OCI-LY7 (cell line): ENCODE results near the gene SLC16A3. TPM values are rescaled to one million over a fixed set of nuclear protein-coding genes. Genes with fewer than 3 reads are reported as not detected.

ENCODE experiments used
- BruUV-seq: library from RNA; stranded (reverse); fragments of 400-500 nt; replicated peaks from 2 replicates; lab custom pipeline; 2021; lab: Mats Ljungman, UMichigan
- CTCF ChIA-PET: fragments of 300-600 bp; sonication (Branson Sonifier 250); formaldehyde crosslinking; loops from one replicate; lab custom pipeline; 2022; ENCODE audit warnings: antibody characterized with exemption; ENCODE audit not compliant: unreplicated experiment; lab: Charles Lee
- POLR2A ChIA-PET: fragments of 300-600 bp; sonication (Branson Sonifier 250); formaldehyde crosslinking; loops from one replicate; lab custom pipeline; 2022; ENCODE audit warnings: antibody characterized with exemption; lab: Charles Lee
- DNase-seq: peaks from one replicate; pipeline ENCODE4 v3.0.0-alpha.2; 2015; ENCODE audit warnings: low spot score
- H2AFZ ChIP-seq: fragments of 200-600 bp; sonication (generic), shearing (Covaris generic); 2 replicates; pipeline ENCODE4 v1.6.1; 2014; ENCODE audit warnings: mild to moderate bottlenecking, antibody characterized with exemption, low read length, moderate library complexity
- H3K27ac ChIP-seq: fragments of 200-600 bp; sonication (generic); 2 replicates; pipeline ENCODE4 v1.5.1; 2014; ENCODE audit warnings: mixed run types, low read depth, mild to moderate bottlenecking, moderate library complexity, low read length, inconsistent platforms; ENCODE audit not compliant: poor library complexity, severe bottlenecking
- H3K36me3 ChIP-seq: fragments of 200-600 bp; sonication (generic); 2 replicates; pipeline ENCODE4 v1.6.1; 2014; ENCODE audit warnings: mild to moderate bottlenecking, antibody characterized with exemption, low read length, moderate library complexity, mixed read lengths; ENCODE audit not compliant: insufficient read depth
- H3K4me1 ChIP-seq: fragments of 200-600 bp; sonication (generic); 2 replicates; pipeline ENCODE4 v1.5.1; 2014; ENCODE audit warnings: mild to moderate bottlenecking, low read length; ENCODE audit not compliant: insufficient read depth, poor library complexity, severe bottlenecking
- H3K4me2 ChIP-seq: fragments of 200-600 bp; sonication (generic); 2 replicates; pipeline ENCODE4 v1.6.1; 2014; ENCODE audit warnings: mild to moderate bottlenecking, low read length
- H3K4me3 ChIP-seq: fragments of 200-600 bp; sonication (generic); 2 replicates; pipeline ENCODE4 v1.5.1; 2014; ENCODE audit warnings: mild to moderate bottlenecking, low read depth, low read length; ENCODE audit not compliant: poor library complexity, severe bottlenecking
- H3K79me2 ChIP-seq: fragments of 200-600 bp; sonication (generic); 2 replicates; pipeline ENCODE4 v1.6.1; 2016; ENCODE audit warnings: low read depth, mild to moderate bottlenecking, low read length, moderate library complexity, mixed read lengths; ENCODE audit not compliant: insufficient read depth
- H3K9me2 ChIP-seq: fragments of 200-600 bp; sonication (generic); 2 replicates; pipeline ENCODE4 v1.6.1; 2016; ENCODE audit warnings: mild to moderate bottlenecking, low read length, mixed read lengths; ENCODE audit not compliant: insufficient read depth
- H3K9me3 ChIP-seq: fragments of 200-600 bp; sonication (generic); 2 replicates; pipeline ENCODE4 v1.6.1; 2014; ENCODE audit warnings: mild to moderate bottlenecking, mixed run types, low read length, mixed read lengths
- H4K20me1 ChIP-seq: fragments of 200-600 bp; sonication (generic); 2 replicates; pipeline ENCODE4 v1.6.1; 2014; ENCODE audit warnings: mild to moderate bottlenecking, antibody characterized with exemption, low read length, moderate library complexity, mixed read lengths; ENCODE audit not compliant: insufficient read depth
- CTCF ChIP-seq: fragments of 200-600 bp; sonication (generic); conservative IDR thresholded peaks from 2 replicates; pipeline ENCODE4 v1.5.1; 2014; ENCODE audit warnings: mild to moderate bottlenecking, antibody characterized with exemption, low read length, moderate library complexity, mixed read lengths
- EZH2phosphoT487 ChIP-seq: fragments of 200-600 bp; sonication (generic); IDR thresholded peaks from 2 replicates; pipeline ENCODE4 v1.6.1; 2018; ENCODE audit warnings: low read depth, borderline replicate concordance, mild to moderate bottlenecking, mixed run types, antibody characterized with exemption, low read length, moderate library complexity, mixed read lengths
- intact Hi-C: fragments of 100-400 bp; cut with micrococcal nuclease; formaldehyde crosslinking; loops from one replicate; pipeline ENCODE4 v1.10.0; 2022; ENCODE audit not compliant: unreplicated experiment
- total RNA-seq, 2 experiments: library from RNA; depleted of rRNA in 1 of 2; stranded (reverse); fragments of >200 nt in 1 of 2; shearing (Covaris generic) in 1 of 2; gene quantifications; 2 replicates each; pipeline ENCODE4 v1.2.3, GENCODE V29; 2014 to 2022

The SLC16A3 gene
- total RNA-seq, 2 experiments from 2014 or later, result 21.6 to 55.0 TPM

DNA sequence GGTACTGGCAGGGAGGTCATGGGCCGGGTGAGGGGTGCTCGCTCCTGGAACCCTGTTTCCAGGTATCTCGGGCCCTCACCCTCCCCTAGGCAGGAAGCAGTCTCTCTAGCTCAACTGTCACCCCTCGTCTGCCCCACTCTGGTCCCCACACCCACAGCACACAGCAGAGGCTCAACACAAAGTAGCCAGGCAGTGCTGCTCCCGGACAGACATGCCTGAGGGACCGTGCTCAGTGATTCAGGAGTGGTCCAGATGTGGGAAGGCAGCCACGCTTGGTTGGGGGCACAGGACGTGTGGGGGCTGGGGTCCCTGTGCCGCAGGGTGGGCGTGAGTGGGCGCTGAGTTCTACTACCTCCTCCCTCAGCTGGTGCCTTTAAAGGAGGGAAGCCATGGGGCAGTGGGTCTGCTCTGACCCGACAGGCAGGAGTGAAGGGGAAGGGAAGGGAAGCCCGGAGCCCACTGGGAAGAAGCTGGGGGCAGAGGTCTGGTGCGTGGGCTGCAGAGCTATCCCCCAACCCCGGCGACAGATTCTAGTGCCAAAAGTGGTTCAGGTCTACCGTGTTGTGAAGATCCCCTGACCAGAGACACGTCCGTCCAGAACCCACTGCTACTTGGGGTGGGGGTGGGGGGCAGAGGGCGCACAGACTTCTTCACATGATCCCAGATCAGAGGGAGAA, 11.8 kb downstream of the SLC16A3 start:
- H3K4me1 ChIP-seq, result no peaks in the 10 kb centered on the region
- intact Hi-C loops, result no loop called here
- H3K79me2 ChIP-seq, result no peaks in the 10 kb centered on the region
- H3K4me2 ChIP-seq, result no peak overlapping the region
- POLR2A ChIA-PET, result no interaction called here
- DNase-seq, result no peak
- TF ChIP-seq EZH2phosphoT487 (no peak), CTCF (no peak)
- no TSS peak for BruUV-seq
- no peak overlapping the region for H2AFZ ChIP-seq
- 0 out of 2 replicates have a peak, but pooled peaks cover 4% of the 10 kb centered on the region for H4K20me1 ChIP-seq
- H3K27ac ChIP-seq, result no peak overlapping the region
- peaks cover 34% of the 10 kb centered on the region for H3K36me3 ChIP-seq
- H3K9me3 ChIP-seq, result no peaks in the 10 kb centered on the region
- CTCF ChIA-PET, result interaction anchor here (0.7 kb wide), 1 partner anchor 217 kb away, joined by 3 read pairs; the partner anchor contains the start of gene LRRC45
- no peak overlapping the region for H3K4me3 ChIP-seq
- no peaks in the 10 kb centered on the region for H3K9me2 ChIP-seq

DNA sequence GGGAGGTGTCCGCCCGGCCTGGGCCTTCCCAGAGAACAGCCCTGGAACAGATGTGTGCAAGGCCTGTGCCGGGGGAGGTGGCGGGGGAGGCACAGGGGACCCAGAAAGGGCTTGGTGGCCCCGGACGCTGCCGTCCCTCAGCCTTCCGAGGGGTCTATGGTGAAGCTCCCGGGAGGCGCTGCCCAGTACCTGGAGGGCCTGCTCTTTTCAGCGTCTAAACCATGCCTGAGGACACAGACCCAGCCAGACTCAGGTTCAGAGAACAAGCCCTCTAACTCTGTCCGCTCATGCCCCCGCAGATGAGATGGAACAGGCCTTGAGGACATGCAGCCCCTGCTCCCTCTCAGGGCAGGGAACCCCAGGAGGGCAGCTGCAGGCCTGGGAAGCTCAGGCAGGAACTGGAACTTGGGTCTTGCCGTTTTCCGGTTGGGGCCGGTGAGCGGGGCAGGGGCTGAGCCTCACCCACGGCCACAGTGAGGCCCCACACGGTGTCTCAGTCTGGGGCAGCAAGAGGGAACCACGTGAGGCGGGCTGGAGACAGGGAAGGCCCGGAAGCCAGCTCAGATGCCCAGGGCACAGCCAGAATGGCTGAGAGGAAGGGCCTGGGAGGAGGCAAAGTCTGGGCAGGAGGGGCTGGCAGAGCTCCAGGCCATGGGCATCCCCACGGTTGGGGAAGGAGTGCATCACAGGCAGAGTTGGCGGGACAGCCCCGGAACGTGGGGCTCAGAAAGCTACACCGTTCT, 12.5 kb downstream of the SLC16A3 start:
- Histone ChIP-seq H3K4me2 (no peak overlapping the region), H3K9me3 (no peaks in the 10 kb centered on the region), H3K9me2 (no peaks in the 10 kb centered on the region), H3K27ac (no peak overlapping the region), H3K36me3 (peaks cover 41% of the 10 kb centered on the region), H3K4me1 (no peaks in the 10 kb centered on the region), H3K4me3 (no peak overlapping the region), H4K20me1 (no peaks in the 10 kb centered on the region), H2AFZ (no peak overlapping the region), H3K79me2 (no peaks in the 10 kb centered on the region)
- ChIA-PET CTCF (interaction anchor here (0.7 kb wide), 1 partner anchor 218 kb away, joined by 3 read pairs; the partner anchor contains the start of gene LRRC45), POLR2A (no interaction called here)
- no peak for DNase-seq
- BruUV-seq, result no TSS peak
- TF ChIP-seq CTCF (no peak), EZH2phosphoT487 (no peak)
- intact Hi-C loops, result no loop called here
